T-helper 2 cell (primary cell): Measurements from ENCODE around the gene SMG6.
"Not testable (repeated sequence)": the region's sequence is repeated elsewhere in the genome, so short reads cannot be mapped to it uniquely, and the experiment has no call there.

ENCODE experiments used
- DNase-seq, 5 experiments: peaks; one replicate each; pipeline versions ENCODE4 v3.0.0 to v3.0.0-alpha.2; 2012 to 2022

The SMG6 gene

GRCh38 chr17:2262135-2262587 is 41.4 kb downstream of the SMG6 start:
- DNase-seq = no peak

- DNase-seq = peak in 4 of 5 experiments; percentile 12 to 91 (median 50)
Observed at GRCh38 chr17:2259769-2260536, 43.6 kb downstream of the SMG6 start.

DNA sequence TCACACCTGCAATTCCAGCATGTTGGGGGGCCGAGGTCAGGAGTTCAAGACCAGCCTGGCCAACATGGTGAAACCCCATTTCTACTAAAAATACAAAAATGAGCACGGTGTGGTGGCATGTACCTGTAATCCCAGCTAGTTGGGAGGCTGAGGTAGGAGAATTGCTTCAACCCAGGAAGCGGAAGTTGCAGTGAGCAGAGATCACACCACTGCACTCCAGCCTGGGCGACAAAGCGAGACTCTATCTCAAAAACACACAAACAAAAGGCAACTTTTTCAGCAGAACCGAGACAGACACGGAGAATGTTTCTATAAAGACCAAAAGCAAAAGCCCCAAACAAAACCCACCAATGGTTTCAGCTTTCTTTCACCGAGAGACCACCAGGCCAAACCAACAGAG is 44.8 kb downstream of the SMG6 start:
- not testable (repeated sequence) for DNase-seq

- DNase-seq = peak in 1 of 5 experiments; percentile 83
Observed at GRCh38 chr17:2253768-2254406, 49.7 kb downstream of the SMG6 start.

DNA sequence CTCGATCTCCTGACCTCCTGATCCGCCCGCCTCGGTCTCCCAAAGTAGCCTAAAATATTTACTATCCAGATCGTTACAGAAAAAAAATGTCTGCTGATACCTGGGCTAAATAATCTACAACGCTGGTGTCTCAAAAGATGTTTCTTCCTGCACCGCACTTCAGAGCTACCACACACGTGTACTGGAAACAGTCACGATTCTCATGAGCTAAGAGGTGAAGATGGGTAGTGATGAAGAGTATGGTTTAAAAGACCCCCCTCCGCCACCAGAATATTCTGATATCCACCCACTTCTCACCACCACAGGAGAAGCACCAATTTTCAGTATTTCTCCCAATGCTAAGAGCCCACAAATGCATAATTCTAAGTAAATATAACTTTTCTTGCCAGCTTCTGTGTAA is 50.2 kb downstream of the SMG6 start:
- DNase-seq = no peak

DNA sequence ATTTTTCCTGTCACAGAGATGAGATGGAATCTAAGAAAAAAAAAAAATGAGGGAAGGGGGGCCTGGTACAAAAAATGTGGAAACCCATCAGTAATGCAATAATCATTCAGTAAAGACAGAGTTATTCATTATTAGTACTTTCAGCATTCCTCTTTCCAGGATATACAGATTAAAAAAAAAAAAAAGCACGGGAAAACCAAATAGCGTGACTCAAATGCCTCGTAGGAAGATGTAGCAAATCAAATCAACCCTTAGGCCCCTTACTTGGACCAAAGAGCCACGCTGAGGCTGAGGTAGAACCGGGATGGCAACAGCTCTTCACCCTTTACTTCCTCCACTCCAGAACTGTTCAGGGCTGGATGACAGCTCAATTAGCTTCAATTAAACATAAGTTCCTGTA is 52.5 kb downstream of the SMG6 start:
- no peak for DNase-seq

GRCh38 chr17:2250140-2251095 is 53.2 kb downstream of the SMG6 start:
- peak in 1 of 5 experiments; percentile 48 for DNase-seq

GRCh38 chr17:2247005-2247404 is 56.6 kb downstream of the SMG6 start:
- no peak for DNase-seq

GRCh38 chr17:2244545-2245525 is 58.8 kb downstream of the SMG6 start:
- peak; percentile 50 to 78 (median 69) for DNase-seq

- DNase-seq = no peak
Observed at GRCh38 chr17:2243953-2244352, 59.6 kb downstream of the SMG6 start.

- no peak for DNase-seq
Observed at GRCh38 chr17:2241823-2242222, 61.8 kb downstream of the SMG6 start.

DNA sequence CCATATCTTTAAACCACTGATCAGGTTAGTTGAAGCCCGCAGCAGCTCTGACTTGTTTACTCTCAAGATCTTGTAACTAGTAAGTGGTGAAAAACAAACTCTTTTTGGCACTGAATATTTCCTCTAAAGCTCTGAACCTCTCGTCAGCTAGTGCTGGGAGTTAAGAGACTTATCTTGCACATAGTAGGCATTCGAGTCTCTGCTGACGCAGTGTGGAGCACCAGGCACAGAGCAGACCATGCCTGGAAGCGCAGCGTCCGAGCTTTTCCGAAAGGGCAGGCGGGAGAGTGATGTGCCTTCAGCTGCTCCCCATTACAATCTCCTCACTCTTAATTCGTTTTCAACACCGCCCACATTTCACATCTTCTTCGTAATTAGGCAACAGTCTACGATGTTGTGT is 63.0 kb downstream of the SMG6 start:
- no peak for DNase-seq

- peak in 1 of 5 experiments; percentile 57 for DNase-seq
Observed at GRCh38 chr17:2239882-2240430, 63.6 kb downstream of the SMG6 start.

DNA sequence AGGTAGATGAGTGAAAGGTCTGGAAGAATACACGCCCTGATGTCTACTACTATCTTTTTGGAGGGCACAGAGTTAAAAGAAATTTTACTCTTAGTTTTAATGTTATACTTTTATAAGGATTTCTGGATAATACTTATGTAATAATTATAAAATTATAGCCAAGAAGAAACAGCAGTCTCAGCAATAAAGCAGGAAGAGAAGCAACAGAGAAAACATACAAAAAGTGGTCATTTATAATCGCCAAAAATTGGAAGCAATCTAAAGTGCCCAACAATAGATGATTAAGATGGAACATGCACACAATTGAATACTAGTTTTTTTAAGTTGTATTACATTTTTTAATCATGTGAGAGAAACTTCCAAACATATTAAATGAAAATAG is 64.4 kb downstream of the SMG6 start:
- no peak for DNase-seq

DNA sequence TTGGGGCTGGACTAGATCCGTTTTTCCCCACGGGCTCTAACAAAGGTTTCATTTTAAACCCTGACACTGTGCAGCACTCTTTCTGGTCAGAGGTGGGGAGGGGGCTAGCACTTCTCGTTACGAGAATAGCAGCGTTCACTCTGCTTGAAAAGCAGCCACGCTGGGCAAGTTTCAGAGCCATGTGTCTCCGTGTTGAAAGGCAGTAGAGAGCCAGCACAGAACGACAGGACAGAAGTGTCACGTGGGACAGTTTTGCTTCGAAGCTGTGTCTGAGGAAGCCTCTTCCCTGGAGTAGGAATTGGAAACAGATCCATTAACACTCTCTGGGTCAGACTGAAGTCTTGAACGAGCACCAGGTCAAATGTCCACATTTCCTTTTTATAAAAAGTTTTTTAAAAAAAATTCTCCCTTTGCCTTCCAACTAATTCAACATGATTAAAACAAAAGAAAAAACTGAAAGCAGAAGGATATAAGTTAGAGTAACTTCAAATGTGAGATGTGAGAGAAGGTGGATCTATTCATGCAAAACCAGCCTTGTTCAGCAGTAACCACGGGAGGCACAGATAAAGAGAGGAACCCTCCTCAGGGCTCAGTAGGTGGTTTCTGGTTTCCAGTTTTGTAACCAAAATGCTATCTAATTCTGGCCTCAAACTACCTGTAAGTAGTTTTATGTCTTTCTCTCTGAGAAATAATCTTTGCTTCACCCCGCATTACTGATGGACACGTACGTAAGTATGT is 65.0 kb downstream of the SMG6 start:
- DNase-seq = peak in 1 of 5 experiments; percentile 55

DNA sequence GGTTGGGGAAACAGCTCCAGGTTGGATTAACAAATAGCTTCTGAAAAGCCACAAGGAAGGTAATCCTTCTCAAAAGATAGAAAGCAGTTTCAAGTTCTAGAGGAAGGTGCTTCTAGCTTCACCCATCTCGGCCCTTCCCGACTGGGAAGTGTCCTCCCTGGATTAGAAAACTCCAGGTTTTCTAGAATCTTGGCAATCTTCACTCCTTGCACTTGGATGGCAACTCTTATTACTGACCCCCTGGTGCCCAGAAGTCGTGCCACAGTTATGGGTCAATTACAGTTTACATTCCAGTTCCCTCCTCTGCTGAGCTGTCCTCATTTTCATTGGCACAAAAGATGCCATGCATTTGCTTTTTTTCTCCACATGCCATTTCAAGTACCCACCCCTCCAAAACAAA is 65.6 kb downstream of the SMG6 start:
- DNase-seq = no peak

DNA sequence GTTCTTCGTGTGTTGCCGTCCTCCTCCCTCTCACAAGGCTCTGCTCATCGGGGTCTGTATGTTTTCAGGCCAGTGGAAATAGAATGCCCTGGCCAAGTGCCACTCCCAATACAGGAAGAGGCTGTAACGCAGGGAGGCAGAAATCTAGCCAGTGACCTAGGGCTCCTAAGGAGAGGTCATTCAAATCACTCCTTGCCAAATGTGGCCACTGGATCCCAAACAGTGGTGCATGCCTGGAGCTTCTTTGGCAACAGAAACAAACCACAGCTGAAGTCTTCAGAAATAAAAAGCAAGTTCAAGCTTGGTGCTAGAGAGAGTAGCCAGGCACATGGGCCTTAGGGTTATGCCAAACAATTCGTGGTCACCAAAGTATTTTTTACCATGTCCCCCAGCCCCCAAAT is 66.1 kb downstream of the SMG6 start:
- DNase-seq = no peak

DNA sequence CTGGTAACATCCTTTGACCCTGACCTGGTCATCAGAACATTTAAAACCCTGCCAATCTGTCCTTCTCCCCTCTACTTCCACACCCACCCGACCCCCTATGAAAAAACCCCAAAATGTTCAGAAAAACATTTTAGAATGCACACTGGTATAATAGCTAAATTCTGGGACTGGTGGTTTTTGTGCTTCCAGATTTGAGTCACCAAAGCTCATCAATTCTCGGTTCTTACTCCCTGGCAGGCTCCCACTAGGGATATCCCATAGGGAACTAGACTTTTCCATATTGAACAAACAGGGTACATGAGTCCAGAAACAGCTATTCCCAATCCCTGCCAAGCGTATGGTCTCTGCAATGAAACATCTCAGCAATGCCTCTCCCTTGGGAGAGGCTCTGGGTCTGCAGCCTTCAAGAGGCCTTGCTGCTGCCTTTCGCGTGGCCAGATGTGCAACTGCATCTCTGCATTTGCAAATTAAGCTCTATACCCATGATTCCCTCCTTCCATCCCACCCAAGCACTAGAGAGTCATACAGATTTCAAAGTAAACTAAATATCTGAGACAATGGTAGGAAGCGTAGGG is 67.7 kb downstream of the SMG6 start:
- DNase-seq = no peak

- no peak for DNase-seq
Observed at GRCh38 chr17:2235265-2235664, 68.3 kb downstream of the SMG6 start.

- no peak for DNase-seq
Observed at GRCh38 chr17:2233441-2233947, 70.1 kb downstream of the SMG6 start.
